ENCODE measurements around the gene TIMM9. TPM values are rescaled to one million over a fixed set of nuclear protein-coding genes. Genes with fewer than 3 reads are reported as not detected.
"Not testable (repeated sequence)": the region's sequence is repeated elsewhere in the genome, so short reads cannot be mapped to it uniquely, and the experiment has no call there.

TIMM9 gene
- polyA plus RNA-seq, 2 donors: 27.1 to 28.1 TPM

GRCh38 chr14:58367296-58367695, 60.0 kb downstream of the TIMM9 start:
- H3K36me3 ChIP-seq (ENCODE audit: control insufficient read depth in 2 of 2, insufficient read depth in 2 of 2, low read length in 1 of 2): peaks cover 4 to 9% of the 10 kb centered on the region in 2 donors
- no peaks in the 10 kb centered on the region for H3K9me3 ChIP-seq (ENCODE audit: control insufficient read depth in 2 of 2, insufficient read depth in 1 of 2, low read depth in 1 of 2, low read length in 1 of 2)
- no peaks in the 10 kb centered on the region for H3K4me1 ChIP-seq (ENCODE audit: control insufficient read depth in 2 of 2, insufficient read depth in 2 of 2, low read length in 1 of 2)
- 83 to 85% methylated on average over 3 of the region's 3 CpGs for WGBS, 2 donors
- H3K4me3 ChIP-seq (ENCODE audit: low read depth in 1 of 2, low read length in 2 of 2): no peak overlapping the region
- no peak overlapping the region for H3K27ac ChIP-seq (ENCODE audit: low read depth in 2 of 2, low read length in 1 of 2)
- no peaks in the 10 kb centered on the region for H3K27me3 ChIP-seq (ENCODE audit: control insufficient read depth in 1 of 2, insufficient read depth in 2 of 2, low read length in 2 of 2)

- WGBS, 2 donors: 91% methylated on average over 4 of the region's 4 CpGs
- Histone ChIP-seq H3K9me3 (ENCODE audit: control insufficient read depth in 2 of 2, insufficient read depth in 1 of 2, low read depth in 1 of 2, low read length in 1 of 2) (no peaks in the 10 kb centered on the region), H3K27me3 (ENCODE audit: control insufficient read depth in 1 of 2, insufficient read depth in 2 of 2, low read length in 2 of 2) (no peaks in the 10 kb centered on the region), H3K4me3 (ENCODE audit: low read depth in 1 of 2, low read length in 2 of 2) (no peak overlapping the region), H3K4me1 (ENCODE audit: control insufficient read depth in 2 of 2, insufficient read depth in 2 of 2, low read length in 1 of 2) (no peaks in the 10 kb centered on the region), H3K27ac (ENCODE audit: low read depth in 2 of 2, low read length in 1 of 2) (no peak overlapping the region), H3K36me3 (ENCODE audit: control insufficient read depth in 2 of 2, insufficient read depth in 2 of 2, low read length in 1 of 2) (peaks cover 5 to 8% of the 10 kb centered on the region in 2 donors)
Measured at GRCh38 chr14:58364316-58364715, 63.0 kb downstream of the TIMM9 start.

- H3K36me3 ChIP-seq (ENCODE audit: control insufficient read depth in 2 of 2, insufficient read depth in 2 of 2, low read length in 1 of 2): peaks cover 7 to 11% of the 10 kb centered on the region in 2 donors
Measured at GRCh38 chr14:58362798-58363412, 64.4 kb downstream of the TIMM9 start.

GRCh38 chr14:58362272-58362671, 65.1 kb downstream of the TIMM9 start:
- H3K36me3 ChIP-seq (ENCODE audit: control insufficient read depth in 2 of 2, insufficient read depth in 2 of 2, low read length in 1 of 2): not testable (repeated sequence)

More at GRCh38 chr14:58362798-58363412, 64.4 kb downstream of the TIMM9 start:
- Histone ChIP-seq H3K27ac (ENCODE audit: low read depth in 2 of 2, low read length in 1 of 2) (no peak overlapping the region), H3K27me3 (ENCODE audit: control insufficient read depth in 1 of 2, insufficient read depth in 2 of 2, low read length in 2 of 2) (no peaks in the 10 kb centered on the region), H3K4me3 (ENCODE audit: low read depth in 1 of 2, low read length in 2 of 2) (no peak overlapping the region), H3K9me3 (ENCODE audit: control insufficient read depth in 2 of 2, insufficient read depth in 1 of 2, low read depth in 1 of 2, low read length in 1 of 2) (no peaks in the 10 kb centered on the region), H3K4me1 (ENCODE audit: control insufficient read depth in 2 of 2, insufficient read depth in 2 of 2, low read length in 1 of 2) (no peaks in the 10 kb centered on the region)
- WGBS, 2 donors: 91 to 95% methylated on average over 3 of the region's 3 CpGs

More at GRCh38 chr14:58362272-58362671, 65.1 kb downstream of the TIMM9 start:
- not testable (repeated sequence) for H3K27me3 ChIP-seq (ENCODE audit: control insufficient read depth in 1 of 2, insufficient read depth in 2 of 2, low read length in 2 of 2); H3K4me1 ChIP-seq (ENCODE audit: control insufficient read depth in 2 of 2, insufficient read depth in 2 of 2, low read length in 1 of 2); H3K27ac ChIP-seq (ENCODE audit: low read depth in 2 of 2, low read length in 1 of 2); H3K9me3 ChIP-seq (ENCODE audit: control insufficient read depth in 2 of 2, insufficient read depth in 1 of 2, low read depth in 1 of 2, low read length in 1 of 2); H3K4me3 ChIP-seq (ENCODE audit: low read depth in 1 of 2, low read length in 2 of 2)
- 100% methylated on average over 1 of the region's 1 CpG for WGBS, 2 donors

Other genes with a start within 250 kb of the TIMM9 start
- gene ACTR10, start 227.4 kb downstream of the TIMM9 start, polyA plus RNA-seq: 10 to 100 TPM; 42.8 to 57.4 TPM
- 100 to 1,000 TPM; 132 to 143 TPM for gene PSMA3, start 182.7 kb downstream of the TIMM9 start, polyA plus RNA-seq
- gene ARID4A, start 129.0 kb downstream of the TIMM9 start, polyA plus RNA-seq: 1 to 10 TPM; 4.2 to 7.1 TPM
- gene TOMM20L, start 31.6 kb downstream of the TIMM9 start, polyA plus RNA-seq: not detected
- 1 to 10 TPM; 3.9 to 6.1 TPM for gene KIAA0586, start 188 bp upstream of the TIMM9 start, polyA plus RNA-seq
- gene DACT1, start 210.4 kb upstream of the TIMM9 start, polyA plus RNA-seq: under 1 TPM; 0.14 to 0.65 TPM